Tibial artery (tissue), 4 donors: ENCODE data around the gene TRIM8.

Experiments
- DNase-seq, 2 donors: peaks; one replicate each; pipeline ENCODE4 v3.0.0-alpha.2; 2019
- H3K27ac ChIP-seq, 2 donors: fragments of 200-600 bp; sonication (generic) in 1 of 2; 1 replicate in 1 of 2; 2 replicates in 1 of 2; pipeline ENCODE4 v1.5.1; 2018 to 2019; ENCODE audit warnings: mild to moderate bottlenecking in 1 of 2
- H3K27me3 ChIP-seq, 2 donors: fragments of 200-600 bp; sonication (generic) in 1 of 2; one replicate each; pipeline versions ENCODE4 v1.5.1 to v1.6.0; 2016 to 2019
- H3K36me3 ChIP-seq, 3 donors: fragments of 200-600 bp; sonication (generic) in 2 of 3; one replicate each; pipeline ENCODE4 v1.5.1; 2016 to 2019; ENCODE audit warnings: mild to moderate bottlenecking in 2 of 3
- H3K4me1 ChIP-seq, 4 donors: fragments of 200-600 bp; sonication (generic) in 2 of 4; 1 replicate in 3 of 4; 2 replicates in 1 of 4; pipeline ENCODE4 v1.5.1; 2016 to 2019
- H3K4me3 ChIP-seq, 2 donors: fragments of 200-600 bp; sonication (generic) in 1 of 2; 1 replicate in 1 of 2; 2 replicates in 1 of 2; pipeline ENCODE4 v1.5.1; 2018 to 2019; ENCODE audit warnings: mild to moderate bottlenecking in 2 of 2
- H3K9me3 ChIP-seq, 3 donors: fragments of 200-600 bp; sonication (generic) in 1 of 3; one replicate each; pipeline ENCODE4 v1.5.1; 2016 to 2019
- intact Hi-C: fragments of 100-400 bp; cut with DNase I; formaldehyde crosslinking; loops from one replicate; pipeline ENCODE4 v1.15.0; 2023; ENCODE audit warnings: low total_unique reads
- TF ChIP-seq, protein P1 (sequence below), 2 experiments: fragments of 200-600 bp in 1 of 2; fragments of 450-650 bp in 1 of 2; IDR thresholded peaks; one replicate each; pipeline ENCODE4 v1.5.1; 2017 to 2019; ENCODE audit warnings: antibody characterized with exemption in 2 of 2, mild to moderate bottlenecking in 1 of 2, moderate library complexity in 1 of 2

Gene TRIM8

GRCh38 chr10:102626026-102626685, 18.1 kb upstream of the TRIM8 start:
- peaks cover 0 to 11% (median 0%) of the 10 kb centered on the region in 3 donors for H3K36me3 ChIP-seq
- DNase-seq, result no peak
- intact Hi-C loops, result no loop called here
- H3K4me3 ChIP-seq, result no peak overlapping the region
- H3K9me3 ChIP-seq, result no peaks in the 10 kb centered on the region
- no peaks in the 10 kb centered on the region for H3K27me3 ChIP-seq
- H3K4me1 ChIP-seq, result peaks cover 8 to 82% (median 72%) of the 10 kb centered on the region in 4 donors
- H3K27ac ChIP-seq, result peak overlapping the region; percentile 86 to 90
- TF ChIP-seq, protein P1, sequence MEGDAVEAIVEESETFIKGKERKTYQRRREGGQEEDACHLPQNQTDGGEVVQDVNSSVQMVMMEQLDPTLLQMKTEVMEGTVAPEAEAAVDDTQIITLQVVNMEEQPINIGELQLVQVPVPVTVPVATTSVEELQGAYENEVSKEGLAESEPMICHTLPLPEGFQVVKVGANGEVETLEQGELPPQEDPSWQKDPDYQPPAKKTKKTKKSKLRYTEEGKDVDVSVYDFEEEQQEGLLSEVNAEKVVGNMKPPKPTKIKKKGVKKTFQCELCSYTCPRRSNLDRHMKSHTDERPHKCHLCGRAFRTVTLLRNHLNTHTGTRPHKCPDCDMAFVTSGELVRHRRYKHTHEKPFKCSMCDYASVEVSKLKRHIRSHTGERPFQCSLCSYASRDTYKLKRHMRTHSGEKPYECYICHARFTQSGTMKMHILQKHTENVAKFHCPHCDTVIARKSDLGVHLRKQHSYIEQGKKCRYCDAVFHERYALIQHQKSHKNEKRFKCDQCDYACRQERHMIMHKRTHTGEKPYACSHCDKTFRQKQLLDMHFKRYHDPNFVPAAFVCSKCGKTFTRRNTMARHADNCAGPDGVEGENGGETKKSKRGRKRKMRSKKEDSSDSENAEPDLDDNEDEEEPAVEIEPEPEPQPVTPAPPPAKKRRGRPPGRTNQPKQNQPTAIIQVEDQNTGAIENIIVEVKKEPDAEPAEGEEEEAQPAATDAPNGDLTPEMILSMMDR (IDR thresholded peaks at IDR 0.05), result no peak

GRCh38 chr10:102627291-102627735, 17.0 kb upstream of the TRIM8 start:
- no peaks in the 10 kb centered on the region for H3K27me3 ChIP-seq
- no peaks in the 10 kb centered on the region for H3K9me3 ChIP-seq
- TF ChIP-seq, protein P1 (IDR thresholded peaks at IDR 0.05), result no peak
- intact Hi-C loops, result no loop called here
- peaks cover 8 to 76% (median 67%) of the 10 kb centered on the region in 4 donors for H3K4me1 ChIP-seq
- peak overlapping the region; percentile 86 to 90 for H3K27ac ChIP-seq
- DNase-seq, result no peak
- no peak overlapping the region for H3K4me3 ChIP-seq
- peaks cover 0 to 19% (median 0%) of the 10 kb centered on the region in 3 donors for H3K36me3 ChIP-seq

- TF ChIP-seq, protein P1 (IDR thresholded peaks at IDR 0.05), result no peak
- H3K4me3 ChIP-seq, result no peak overlapping the region
- H3K4me1 ChIP-seq, result peaks cover 8 to 77% (median 70%) of the 10 kb centered on the region in 4 donors
- peak overlapping the region; percentile 86 to 90 for H3K27ac ChIP-seq
- peaks cover 0 to 19% (median 0%) of the 10 kb centered on the region in 3 donors for H3K36me3 ChIP-seq
- H3K27me3 ChIP-seq, result no peaks in the 10 kb centered on the region
- intact Hi-C loops, result no loop called here
- no peaks in the 10 kb centered on the region for H3K9me3 ChIP-seq
- DNase-seq, result peak in 1 of 2 donors; percentile 80
These were observed 16.5 kb upstream of the TRIM8 start for GRCh38 chr10:102627736-102628293.

- intact Hi-C loops, result no loop called here
- Histone ChIP-seq H3K4me1 (peaks cover 8 to 84% (median 77%) of the 10 kb centered on the region in 4 donors), H3K27me3 (no peaks in the 10 kb centered on the region), H3K9me3 (no peaks in the 10 kb centered on the region), H3K27ac (peak overlapping the region; percentile 86 to 90), H3K36me3 (peaks cover 0 to 19% (median 0%) of the 10 kb centered on the region in 3 donors), H3K4me3 (no peak overlapping the region)
- peak; percentile 70 to 84 for DNase-seq
- TF ChIP-seq, protein P1 (IDR thresholded peaks at IDR 0.05), result no peak
These were observed 15.8 kb upstream of the TRIM8 start for GRCh38 chr10:102628451-102628911.

- no peak overlapping the region for H3K4me3 ChIP-seq
- peak overlapping the region; percentile 47 to 90 for H3K27ac ChIP-seq
- DNase-seq, result no peak
- H3K4me1 ChIP-seq, result peaks cover 8 to 87% (median 80%) of the 10 kb centered on the region in 4 donors
- peaks cover 0 to 19% (median 0%) of the 10 kb centered on the region in 3 donors for H3K36me3 ChIP-seq
- TF ChIP-seq, protein P1 (IDR thresholded peaks at IDR 0.05), result no peak
- intact Hi-C loops, result no loop called here
- no peaks in the 10 kb centered on the region for H3K27me3 ChIP-seq
- H3K9me3 ChIP-seq, result no peaks in the 10 kb centered on the region
These were observed 14.3 kb upstream of the TRIM8 start for GRCh38 chr10:102629661-102630614.
